IPS-18c (cell line): ENCODE measurements around the gene ATF7IP.
"Not testable (repeated sequence)": the region's sequence is repeated elsewhere in the genome, so short reads cannot be mapped to it uniquely, and the experiment has no call there.

Experiments used
- H3K4me3 ChIP-seq: 2 replicates; pipeline ENCODE4 v1.7.0; 2013; ENCODE audit warnings: low read depth, mild to moderate bottlenecking, low read length, moderate library complexity; ENCODE audit not compliant: insufficient read depth
- H3K9me3 ChIP-seq: one replicate; pipeline ENCODE4 v1.6.1; 2013; ENCODE audit warnings: mild to moderate bottlenecking, low read length, moderate library complexity; ENCODE audit not compliant: control insufficient read depth, insufficient read depth

ATF7IP gene

DNA sequence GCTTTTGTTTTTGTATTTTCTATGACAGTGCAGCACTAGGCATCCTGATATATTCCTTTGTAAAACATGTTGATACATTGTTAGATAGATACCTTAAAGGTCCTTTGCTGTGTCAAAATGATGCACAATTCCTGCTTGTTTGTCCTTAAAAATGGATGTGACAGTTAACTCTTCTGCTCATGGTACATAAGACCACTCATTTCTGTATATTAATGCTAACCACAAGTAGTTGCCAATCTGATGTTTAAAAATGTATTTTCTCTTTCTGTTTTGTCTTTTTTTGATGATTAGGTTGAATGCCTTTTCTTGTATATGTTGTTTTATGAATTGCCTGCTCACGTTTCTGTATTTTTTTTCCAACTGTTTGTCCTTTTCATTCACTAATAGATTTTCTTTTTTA lies 35.1 kb downstream of the ATF7IP start:
- Histone ChIP-seq H3K9me3 (no peaks in the 10 kb centered on the region), H3K4me3 (no peak overlapping the region)

- not testable (repeated sequence) for H3K4me3 ChIP-seq, H3K9me3 ChIP-seq
Measured at GRCh38 chr12:14401267-14401666, 35.8 kb downstream of the ATF7IP start.

- Histone ChIP-seq H3K9me3 (no peaks in the 10 kb centered on the region), H3K4me3 (no peak overlapping the region)
Measured at GRCh38 chr12:14402697-14403096, 37.2 kb downstream of the ATF7IP start.

GRCh38 chr12:14403293-14403692 lies 37.8 kb downstream of the ATF7IP start:
- H3K9me3 ChIP-seq = no peaks in the 10 kb centered on the region
- H3K4me3 ChIP-seq = no peak overlapping the region

DNA sequence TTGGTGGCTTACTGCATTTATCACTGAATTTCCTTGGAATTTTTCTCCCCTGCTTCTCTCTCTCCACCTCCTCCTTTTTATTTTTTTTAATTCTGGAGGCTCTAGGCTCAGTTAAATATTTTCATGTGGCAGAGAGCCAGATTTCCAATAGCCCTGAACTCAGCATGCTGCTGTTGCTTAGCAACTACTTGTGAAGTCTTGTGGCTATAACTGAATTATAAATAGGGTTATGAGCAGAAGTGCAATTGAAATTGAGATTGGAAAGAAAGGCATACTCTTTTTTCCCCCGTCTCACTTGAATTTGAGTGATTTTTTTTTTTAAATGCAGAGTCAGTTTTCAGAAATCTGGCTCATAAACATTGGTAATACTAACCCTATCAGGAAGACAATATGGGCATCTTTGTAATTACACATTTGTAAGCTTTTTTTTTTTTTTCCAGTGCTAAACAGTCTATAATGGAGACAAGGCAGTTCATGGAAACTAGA lies 38.3 kb downstream of the ATF7IP start:
- no peak overlapping the region for H3K4me3 ChIP-seq
- no peaks in the 10 kb centered on the region for H3K9me3 ChIP-seq

DNA sequence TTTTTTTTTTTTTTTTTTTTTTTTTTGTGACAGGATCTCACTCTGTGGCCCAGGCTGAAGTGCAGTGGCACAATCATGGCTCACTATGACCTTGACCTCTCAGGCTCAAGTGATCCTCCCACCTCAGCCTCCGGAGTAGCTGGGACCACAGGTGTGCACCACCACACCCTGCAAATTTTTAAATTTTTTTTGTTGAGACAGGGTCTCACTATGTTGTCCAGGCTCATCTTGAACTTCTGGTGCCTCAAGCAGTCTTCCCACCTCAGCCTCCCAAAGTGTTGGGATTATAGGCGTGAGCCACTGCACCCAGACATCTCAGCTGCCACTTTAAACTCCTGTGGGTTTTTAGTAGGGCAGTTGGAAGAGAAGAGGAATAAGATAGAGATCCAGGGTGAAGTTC lies 39.9 kb downstream of the ATF7IP start:
- not testable (repeated sequence) for H3K9me3 ChIP-seq, H3K4me3 ChIP-seq

DNA sequence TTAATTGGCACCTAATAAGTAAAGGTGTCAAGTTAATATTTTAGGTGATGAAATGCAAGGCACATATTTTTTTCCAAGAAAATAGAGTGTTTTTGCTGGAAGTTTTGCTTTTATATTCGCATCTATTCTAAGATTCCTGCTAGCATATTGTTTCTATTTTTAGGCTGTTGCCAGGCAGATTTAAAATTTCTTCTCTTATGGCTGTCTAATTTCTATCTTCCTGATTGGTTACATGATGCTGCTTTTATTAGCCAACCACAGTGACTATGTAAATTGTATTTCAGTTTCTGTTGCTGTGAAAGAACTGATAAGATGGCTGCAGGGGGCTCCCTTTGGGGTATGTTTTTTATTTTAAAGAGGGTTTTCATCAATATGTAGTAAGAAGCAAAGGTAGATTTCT lies 42.7 kb downstream of the ATF7IP start:
- Histone ChIP-seq H3K9me3 (no peaks in the 10 kb centered on the region), H3K4me3 (no peak overlapping the region)

DNA sequence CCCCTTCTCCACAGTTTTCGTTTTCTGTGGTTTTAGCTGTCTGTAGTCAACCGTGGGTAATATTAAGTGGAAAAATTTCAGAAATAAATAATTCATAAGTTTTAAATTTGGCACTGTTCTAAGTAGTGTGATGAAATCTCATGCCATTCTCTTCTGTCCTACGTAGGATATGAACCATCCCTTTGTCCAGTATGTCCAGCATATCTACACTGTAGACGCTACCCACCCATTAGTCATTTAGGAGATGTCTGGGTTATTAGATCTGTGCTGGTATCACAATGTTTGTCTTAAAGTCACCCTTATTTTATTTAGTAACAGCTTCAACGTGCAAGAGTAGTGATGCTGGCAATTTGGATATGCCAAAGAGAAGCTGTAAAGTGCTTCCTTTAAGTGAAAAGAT lies 44.7 kb downstream of the ATF7IP start:
- Histone ChIP-seq H3K9me3 (no peaks in the 10 kb centered on the region), H3K4me3 (no peak overlapping the region)

- Histone ChIP-seq H3K4me3 (no peak overlapping the region), H3K9me3 (no peaks in the 10 kb centered on the region)
Measured at GRCh38 chr12:14410841-14411569, 45.5 kb downstream of the ATF7IP start.

DNA sequence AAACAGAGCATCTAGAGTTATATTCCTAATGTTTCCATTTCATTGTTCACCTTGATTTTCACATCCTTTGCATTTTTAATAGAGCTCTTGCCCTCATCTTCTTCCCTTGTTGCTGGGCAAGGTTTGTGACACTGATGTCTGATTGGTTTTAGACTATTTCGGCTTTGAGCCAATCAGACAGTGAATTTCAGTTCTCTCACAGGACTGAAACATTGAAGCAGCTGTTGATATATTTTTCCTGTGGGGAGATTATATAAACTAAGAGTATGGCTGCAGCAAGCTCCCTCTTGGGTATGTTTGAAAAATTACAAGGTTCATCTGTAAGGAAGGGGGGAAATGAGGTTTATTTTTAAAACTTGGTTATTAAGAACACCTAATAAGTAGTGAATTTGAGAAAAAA lies 51.2 kb downstream of the ATF7IP start:
- Histone ChIP-seq H3K9me3 (no peaks in the 10 kb centered on the region), H3K4me3 (no peak overlapping the region)

DNA sequence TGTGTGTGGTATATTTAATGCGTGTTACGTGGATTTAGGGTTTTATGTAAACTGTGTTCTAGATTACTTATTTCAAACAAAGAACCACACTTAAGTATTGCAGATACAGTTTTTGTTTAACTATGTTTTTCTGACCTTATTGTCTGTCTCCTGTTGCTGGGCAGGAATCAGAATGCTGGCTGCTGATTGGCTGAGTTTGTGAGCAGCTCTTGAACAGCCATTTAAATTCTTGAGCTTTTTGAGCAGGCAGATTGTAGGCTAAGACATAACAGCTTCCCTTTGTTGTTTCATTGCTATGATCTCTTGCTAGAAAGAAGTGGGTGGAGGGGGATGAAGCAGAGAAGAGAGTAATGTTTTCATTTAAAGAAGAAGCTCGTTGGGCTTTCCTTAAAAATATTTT lies 52.2 kb downstream of the ATF7IP start:
- Histone ChIP-seq H3K9me3 (no peaks in the 10 kb centered on the region), H3K4me3 (no peak overlapping the region)

DNA sequence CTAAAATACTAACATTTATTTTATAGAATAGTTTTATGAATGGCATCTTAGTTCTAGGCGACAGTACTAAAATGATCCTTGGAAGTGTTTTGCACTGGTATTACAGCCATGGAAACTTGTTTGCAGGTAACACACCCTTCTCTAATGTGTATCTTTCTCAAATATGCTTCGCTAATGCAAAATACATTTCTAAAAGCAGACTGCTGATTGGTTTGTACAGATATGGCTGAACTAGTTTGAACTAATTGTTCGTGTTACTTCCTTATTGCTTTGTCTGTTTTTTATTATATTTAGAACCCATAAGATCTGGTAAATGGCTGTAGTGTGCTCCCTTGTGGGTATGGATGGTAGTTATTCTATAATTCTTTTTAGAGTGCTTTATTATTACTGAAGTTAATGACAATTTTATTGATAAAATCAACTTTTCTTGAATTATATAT lies 53.0 kb downstream of the ATF7IP start:
- Histone ChIP-seq H3K4me3 (no peak overlapping the region), H3K9me3 (no peaks in the 10 kb centered on the region)

DNA sequence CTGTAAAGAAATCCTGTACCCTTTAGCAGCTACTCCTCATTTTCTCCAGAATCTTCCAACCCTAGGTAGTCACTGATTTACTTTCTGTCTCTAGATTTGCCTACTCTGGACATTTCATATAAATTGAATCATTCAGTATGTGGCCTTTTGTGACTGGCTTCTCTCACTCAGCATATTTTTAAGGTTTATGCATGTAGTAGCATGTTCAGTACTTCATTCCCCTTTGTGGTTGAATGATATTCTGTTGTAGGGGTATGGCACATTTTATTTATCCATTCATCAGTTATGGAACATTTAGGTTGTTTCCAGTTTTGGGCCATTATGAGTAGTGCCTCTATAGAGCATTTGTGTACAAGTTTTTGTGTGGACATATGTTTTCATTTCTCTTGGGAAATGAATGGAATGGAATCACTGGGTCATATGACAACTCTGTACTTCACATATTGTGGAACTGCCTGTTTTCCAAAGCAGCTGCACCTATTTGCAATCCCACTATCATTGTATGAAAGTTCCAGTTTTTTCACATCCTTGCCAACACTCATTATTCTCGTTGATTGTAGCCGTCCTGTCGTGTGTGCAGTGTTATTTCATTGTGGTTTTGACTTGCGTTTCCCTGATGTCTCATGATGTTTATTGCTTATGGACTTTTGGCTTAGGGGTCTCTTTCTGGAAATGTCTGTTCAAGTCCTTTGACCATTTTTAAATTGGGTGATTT lies 57.2 kb downstream of the ATF7IP start:
- Histone ChIP-seq H3K9me3 (no peaks in the 10 kb centered on the region), H3K4me3 (no peak overlapping the region)

DNA sequence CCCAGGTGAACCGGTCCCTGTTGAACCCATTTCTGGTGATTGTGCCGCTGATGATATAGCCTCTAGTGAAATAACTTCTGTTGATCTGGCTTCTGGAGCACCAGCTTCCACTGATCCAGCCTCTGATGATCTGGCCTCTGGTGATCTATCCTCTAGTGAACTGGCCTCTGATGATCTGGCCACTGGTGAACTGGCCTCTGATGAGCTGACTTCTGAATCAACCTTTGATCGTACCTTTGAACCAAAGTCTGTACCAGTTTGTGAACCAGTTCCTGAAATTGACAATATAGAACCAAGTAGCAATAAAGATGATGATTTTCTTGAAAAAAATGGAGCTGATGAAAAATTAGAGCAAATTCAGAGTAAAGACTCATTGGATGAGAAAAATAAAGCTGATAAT lies 59.1 kb downstream of the ATF7IP start:
- H3K9me3 ChIP-seq = no peaks in the 10 kb centered on the region
- H3K4me3 ChIP-seq = no peak overlapping the region

GRCh38 chr12:14426792-14427191 lies 61.3 kb downstream of the ATF7IP start:
- no peaks in the 10 kb centered on the region for H3K9me3 ChIP-seq

GRCh38 chr12:14427929-14428328 lies 62.4 kb downstream of the ATF7IP start:
- H3K9me3 ChIP-seq = no peaks in the 10 kb centered on the region
- no peak overlapping the region for H3K4me3 ChIP-seq

More at GRCh38 chr12:14426792-14427191, 61.3 kb downstream of the ATF7IP start:
- H3K4me3 ChIP-seq = no peak overlapping the region

GRCh38 chr12:14430394-14430986 lies 65.0 kb downstream of the ATF7IP start:
- Histone ChIP-seq H3K4me3 (no peak overlapping the region), H3K9me3 (no peaks in the 10 kb centered on the region)

DNA sequence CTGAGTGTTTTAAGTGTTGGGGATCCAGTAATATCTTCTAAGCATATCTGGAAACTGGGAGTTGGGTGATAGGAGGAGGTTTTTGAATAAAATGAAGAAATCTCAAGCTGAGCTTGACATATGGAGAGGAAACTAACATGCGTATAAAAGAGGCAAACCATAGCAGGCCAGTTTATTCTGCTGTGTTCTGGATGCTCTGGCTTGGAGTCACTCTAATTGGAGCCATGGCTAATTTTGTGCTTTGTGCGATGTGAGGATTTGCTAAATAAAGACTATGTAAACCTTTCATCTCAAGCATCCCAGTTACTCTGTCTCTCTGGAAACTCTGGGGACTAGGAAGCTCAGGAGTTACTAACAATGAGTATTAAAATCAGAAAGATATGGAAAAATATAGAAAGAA lies 66.5 kb downstream of the ATF7IP start:
- H3K9me3 ChIP-seq = no peaks in the 10 kb centered on the region

More for the DNA sequence above, 66.5 kb downstream of the ATF7IP start:
- no peak overlapping the region for H3K4me3 ChIP-seq
